H1 (cell line): ENCODE data around the gene ZNF541. TPM values are rescaled to one million over a fixed set of nuclear protein-coding genes. Genes with fewer than 3 reads are reported as not detected.

ENCODE experiments used
- CTBP2 ChIP-seq: IDR thresholded peaks from 2 replicates; pipeline ENCODE4 v1.7.0; 2011; ENCODE audit warnings: borderline replicate concordance, mild to moderate bottlenecking, moderate library complexity, mixed read lengths, low read length; ENCODE audit not compliant: insufficient read depth, insufficient read length
- polyA plus RNA-seq, 7 experiments: library from polyadenylated mRNA; depleted of rRNA in 3 of 7; stranded (reverse) in 5 of 7; unstranded in 2 of 7; fragments of >200 nt in 5 of 7; fragments of 200-250 nt in 2 of 7; gene quantifications; 1 replicate in 5 of 7; 2 replicates in 1 of 7; 4 replicates in 1 of 7; pipeline versions ENCODE4 v1.2.1 to v1.2.3, GENCODE V29; 2011 to 2013; ENCODE audit warnings: missing spikeins in 2 of 7, mixed read lengths in 2 of 7
- total RNA-seq: library from RNA; stranded (reverse); fragmentation: NEBNext Ultra II Directional; extraction: Animal tissue kit (Norgen Biotek cat#: 25700); gene quantifications from 2 replicates; pipeline ENCODE4 v1.2.1, GENCODE V29; 2021

Gene ZNF541
- total and polyA plus RNA-seq, 2 of the 8 experiments (the other 6 are each of a cell fraction or from before 2014, with no cell fraction given), result 0.05 TPM; not detected in 1

DNA sequence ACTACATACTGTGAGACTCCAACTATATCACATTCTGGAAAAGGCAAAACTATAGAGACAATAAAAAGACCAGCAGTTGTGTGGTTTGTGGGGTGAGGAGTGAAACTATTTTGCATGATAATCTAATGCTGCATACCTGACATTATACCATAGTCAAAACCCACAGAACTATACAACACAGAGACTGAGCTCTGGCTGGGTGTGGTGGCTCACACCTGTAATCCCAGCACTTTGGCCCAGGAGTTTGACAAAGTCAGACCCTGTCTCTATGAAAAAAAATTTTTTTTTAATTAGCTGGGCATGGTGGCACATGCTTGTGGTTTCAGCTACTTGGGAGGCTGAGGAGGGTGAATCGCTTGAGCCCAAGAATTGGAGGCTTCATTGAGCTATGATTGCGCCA lies 11.9 kb downstream of the ZNF541 start (continued):
- TF ChIP-seq CTBP2, result no peak
- TF ChIP-seq, all 59 proteins: peak for 0
